ENCODE measurements around the gene LZIC. TPM values are rescaled to one million over a fixed set of nuclear protein-coding genes. Genes with fewer than 3 reads are reported as not detected.

LZIC gene
- total RNA-seq, 2 donors from 2014 or later = 27.7 to 40.0 TPM

- no peak for DNase-seq
- no peaks in the 10 kb centered on the region for H3K27me3 Mint-ChIP-seq (ENCODE audit: insufficient read depth)
- no peaks in the 10 kb centered on the region for H3K9me3 Mint-ChIP-seq
- H3K36me3 Mint-ChIP-seq (ENCODE audit: low read depth) = peaks cover 2% of the 10 kb centered on the region
- H3K9me3 ChIP-seq (ENCODE audit: control insufficient read depth, low read length) = no peaks in the 10 kb centered on the region
- H3K27ac ChIP-seq (ENCODE audit: low read depth, low read length) = no peak overlapping the region
- no peaks in the 10 kb centered on the region for H3K36me3 ChIP-seq (ENCODE audit: control insufficient read depth, insufficient read depth, low read length)
- peaks cover 31% of the 10 kb centered on the region for H3K4me1 Mint-ChIP-seq
- no peak overlapping the region for H3K27ac Mint-ChIP-seq
- H3K9ac ChIP-seq (ENCODE audit: extremely low read depth, low read length, poor library complexity, severe bottlenecking) = no peak overlapping the region
- H3K4me3 Mint-ChIP-seq = no peak overlapping the region
- TF ChIP-seq CTCF (conservative IDR thresholded peaks at IDR 0.05) = no peak
- WGBS, 2 experiments (ENCODE audit: insufficient coverage in 1 of 2, insufficient read length in 1 of 2) = 93 to 94% methylated on average over 2 of the region's 2 CpGs
- H3K27me3 ChIP-seq (ENCODE audit: control insufficient read depth, insufficient read depth, low read length, poor library complexity, severe bottlenecking) = no peaks in the 10 kb centered on the region
- peaks cover 5% of the 10 kb centered on the region for H3K4me1 ChIP-seq (ENCODE audit: control insufficient read depth, insufficient read depth, low read length)
- H3K4me3 ChIP-seq (ENCODE audit: low read length) = no peak overlapping the region
Observed at GRCh38 chr1:9906466-9906865, 36.7 kb downstream of the LZIC start.

GRCh38 chr1:9905010-9905409 lies 38.2 kb downstream of the LZIC start:
- TF ChIP-seq CTCF (conservative IDR thresholded peaks at IDR 0.05) = no peak
- DNase-seq = no peak
- Histone ChIP-seq H3K4me1 (ENCODE audit: control insufficient read depth, insufficient read depth, low read length) (peaks cover 5% of the 10 kb centered on the region), H3K9me3 (ENCODE audit: control insufficient read depth, low read length) (no peaks in the 10 kb centered on the region), H3K27ac (ENCODE audit: low read depth, low read length) (no peak overlapping the region), H3K36me3 (ENCODE audit: control insufficient read depth, insufficient read depth, low read length) (no peaks in the 10 kb centered on the region), H3K27me3 (ENCODE audit: control insufficient read depth, insufficient read depth, low read length, poor library complexity, severe bottlenecking) (no peaks in the 10 kb centered on the region), H3K9ac (ENCODE audit: extremely low read depth, low read length, poor library complexity, severe bottlenecking) (no peak overlapping the region), H3K4me3 (ENCODE audit: low read length) (no peak overlapping the region)
- peaks cover 34% of the 10 kb centered on the region for H3K4me1 Mint-ChIP-seq
- H3K27me3 Mint-ChIP-seq (ENCODE audit: insufficient read depth) = no peaks in the 10 kb centered on the region
- H3K4me3 Mint-ChIP-seq = no peak overlapping the region
- WGBS, 2 experiments (ENCODE audit: insufficient coverage in 1 of 2, insufficient read length in 1 of 2) = 80 to 81% methylated on average over 4 of the region's 4 CpGs
- H3K27ac Mint-ChIP-seq = peak overlapping the region; percentile 36
- peaks cover 2% of the 10 kb centered on the region for H3K36me3 Mint-ChIP-seq (ENCODE audit: low read depth)
- no peaks in the 10 kb centered on the region for H3K9me3 Mint-ChIP-seq

- Mint-ChIP-seq H3K36me3 (ENCODE audit: low read depth) (peaks cover 2% of the 10 kb centered on the region), H3K4me3 (no peak overlapping the region), H3K27me3 (ENCODE audit: insufficient read depth) (no peaks in the 10 kb centered on the region), H3K4me1 (peaks cover 34% of the 10 kb centered on the region), H3K9me3 (no peaks in the 10 kb centered on the region), H3K27ac (peak overlapping the region; percentile 36)
- Histone ChIP-seq H3K9ac (ENCODE audit: extremely low read depth, low read length, poor library complexity, severe bottlenecking) (no peak overlapping the region), H3K36me3 (ENCODE audit: control insufficient read depth, insufficient read depth, low read length) (no peaks in the 10 kb centered on the region), H3K9me3 (ENCODE audit: control insufficient read depth, low read length) (no peaks in the 10 kb centered on the region), H3K4me3 (ENCODE audit: low read length) (no peak overlapping the region), H3K27me3 (ENCODE audit: control insufficient read depth, insufficient read depth, low read length, poor library complexity, severe bottlenecking) (no peaks in the 10 kb centered on the region), H3K27ac (ENCODE audit: low read depth, low read length) (no peak overlapping the region), H3K4me1 (ENCODE audit: control insufficient read depth, insufficient read depth, low read length) (peaks cover 5% of the 10 kb centered on the region)
- 71 to 84% methylated on average over 2 to 3 of the region's 3 CpGs for WGBS, 2 experiments (ENCODE audit: insufficient coverage in 1 of 2, insufficient read length in 1 of 2)
- DNase-seq = no peak
- TF ChIP-seq CTCF (conservative IDR thresholded peaks at IDR 0.05) = no peak
Observed at GRCh38 chr1:9904596-9904995, 38.6 kb downstream of the LZIC start.

All from endodermal cell (in vitro differentiated cells).